PC-9 (cell line): ENCODE data around the gene LHFPL2. TPM values are rescaled to one million over a fixed set of nuclear protein-coding genes. Genes with fewer than 3 reads are reported as not detected.
"Not testable (repeated sequence)": the region's sequence is repeated elsewhere in the genome, so short reads cannot be mapped to it uniquely, and the experiment has no call there.

Experiments used
- BruUV-seq: library from RNA; stranded (reverse); fragments of 400-500 nt; replicated peaks from 2 replicates; lab custom pipeline; 2021; lab: Mats Ljungman, UMichigan
- CTCF ChIA-PET: fragments of 300-600 bp; sonication (Branson Sonifier 250); formaldehyde crosslinking; loops from one replicate; lab custom pipeline; 2022; ENCODE audit warnings: antibody characterized with exemption; lab: Charles Lee
- POLR2A ChIA-PET: fragments of 300-600 bp; sonication (Branson Sonifier 250); formaldehyde crosslinking; loops from one replicate; lab custom pipeline; 2022; ENCODE audit warnings: antibody characterized with exemption; ENCODE audit not compliant: unreplicated experiment; lab: Charles Lee
- DNase-seq, 2 experiments: peaks; one replicate each; pipeline versions ENCODE4 v3.0.0 to v3.0.0-alpha.2; 2015 to 2022; ENCODE audit warnings: mixed read lengths in 1 of 2
- H2AFZ ChIP-seq: fragments of 200-600 bp; sonication (generic); 2 replicates; pipeline ENCODE4 v1.8.1; 2017; ENCODE audit warnings: antibody characterized with exemption
- H3F3A ChIP-seq: fragments of 200-600 bp; sonication (generic); 2 replicates; pipeline ENCODE4 v1.8.1; 2017; ENCODE audit warnings: antibody characterized with exemption, mild to moderate bottlenecking, low read depth; ENCODE audit not compliant: insufficient read depth
- H3K27ac ChIP-seq: fragments of 200-600 bp; sonication (generic); 2 replicates; pipeline ENCODE4 v1.6.1; 2016; ENCODE audit warnings: mixed run types
- H3K27me3 ChIP-seq: fragments of 200-600 bp; sonication (generic); 2 replicates; pipeline ENCODE4 v1.6.1; 2016; ENCODE audit warnings: low read depth, mixed run types; ENCODE audit not compliant: insufficient read depth
- H3K36me3 ChIP-seq: fragments of 200-600 bp; sonication (generic); 2 replicates; pipeline ENCODE4 v1.6.1; 2016; ENCODE audit warnings: low read depth, mixed run types
- H3K4me1 ChIP-seq: fragments of 200-600 bp; sonication (generic); replicated peaks from 2 replicates; pipeline ENCODE4 v1.6.1; 2016; ENCODE audit warnings: mixed run types; ENCODE audit not compliant: insufficient read depth
- H3K4me2 ChIP-seq: fragments of 200-600 bp; sonication (generic); 2 replicates; pipeline ENCODE4 v1.6.1; 2017; ENCODE audit warnings: mixed run types
- H3K4me3 ChIP-seq: fragments of 200-600 bp; sonication (generic); 2 replicates; pipeline ENCODE4 v1.6.1; 2016; ENCODE audit warnings: mixed run types
- H3K79me2 ChIP-seq: fragments of 200-600 bp; sonication (generic); 2 replicates; pipeline ENCODE4 v1.6.1; 2017; ENCODE audit warnings: low read depth, mixed run types
- H3K9me2 ChIP-seq: fragments of 200-600 bp; sonication (generic); 2 replicates; pipeline ENCODE4 v1.8.1; 2017; ENCODE audit warnings: mild to moderate bottlenecking; ENCODE audit not compliant: insufficient read depth
- H3K9me3 ChIP-seq: fragments of 200-600 bp; sonication (generic); 2 replicates; pipeline ENCODE4 v1.8.1; 2016; ENCODE audit warnings: low read depth; ENCODE audit not compliant: insufficient read depth
- H4K20me1 ChIP-seq: fragments of 200-600 bp; sonication (generic); 2 replicates; pipeline ENCODE4 v1.8.1; 2017; ENCODE audit not compliant: insufficient read depth
- EZH2 ChIP-seq: fragments of 200-600 bp; sonication (generic); IDR thresholded peaks from 2 replicates; pipeline ENCODE4 v1.8.0; 2017; ENCODE audit warnings: antibody characterized with exemption, low read depth
- intact Hi-C: fragments of 100-400 bp; cut with micrococcal nuclease; formaldehyde crosslinking; loops from one replicate; pipeline ENCODE4 v1.10.0; 2022; ENCODE audit not compliant: unreplicated experiment
- total RNA-seq: library from RNA; stranded (reverse); gene quantifications from 2 replicates; pipeline ENCODE4 v1.2.3, GENCODE V29; 2021
- TF ChIP-seq, protein P1 (sequence below): fragments of 200-600 bp; sonication (generic); conservative IDR thresholded peaks from 2 replicates; pipeline ENCODE4 v1.6.1; 2017; ENCODE audit warnings: mixed run types, antibody characterized with exemption, mild to moderate bottlenecking, moderate library complexity

Gene LHFPL2
- total RNA-seq, 1 experiment from 2014 or later, result 10.1 TPM

- Histone ChIP-seq H3K36me3 (no peaks in the 10 kb centered on the region), H3K79me2 (no peaks in the 10 kb centered on the region), H3K27me3 (no peaks in the 10 kb centered on the region), H2AFZ (no peak overlapping the region), H3K9me2 (no peaks in the 10 kb centered on the region), H3K4me1 (no peaks in the 10 kb centered on the region), H3K4me2 (no peak overlapping the region), H4K20me1 (no peaks in the 10 kb centered on the region), H3F3A (no peaks in the 10 kb centered on the region), H3K4me3 (no peak overlapping the region), H3K27ac (no peak overlapping the region), H3K9me3 (no peaks in the 10 kb centered on the region)
- ChIA-PET POLR2A (no interaction called here), CTCF (no interaction called here)
- TF ChIP-seq EZH2, result no peak
- TF ChIP-seq, protein P1, sequence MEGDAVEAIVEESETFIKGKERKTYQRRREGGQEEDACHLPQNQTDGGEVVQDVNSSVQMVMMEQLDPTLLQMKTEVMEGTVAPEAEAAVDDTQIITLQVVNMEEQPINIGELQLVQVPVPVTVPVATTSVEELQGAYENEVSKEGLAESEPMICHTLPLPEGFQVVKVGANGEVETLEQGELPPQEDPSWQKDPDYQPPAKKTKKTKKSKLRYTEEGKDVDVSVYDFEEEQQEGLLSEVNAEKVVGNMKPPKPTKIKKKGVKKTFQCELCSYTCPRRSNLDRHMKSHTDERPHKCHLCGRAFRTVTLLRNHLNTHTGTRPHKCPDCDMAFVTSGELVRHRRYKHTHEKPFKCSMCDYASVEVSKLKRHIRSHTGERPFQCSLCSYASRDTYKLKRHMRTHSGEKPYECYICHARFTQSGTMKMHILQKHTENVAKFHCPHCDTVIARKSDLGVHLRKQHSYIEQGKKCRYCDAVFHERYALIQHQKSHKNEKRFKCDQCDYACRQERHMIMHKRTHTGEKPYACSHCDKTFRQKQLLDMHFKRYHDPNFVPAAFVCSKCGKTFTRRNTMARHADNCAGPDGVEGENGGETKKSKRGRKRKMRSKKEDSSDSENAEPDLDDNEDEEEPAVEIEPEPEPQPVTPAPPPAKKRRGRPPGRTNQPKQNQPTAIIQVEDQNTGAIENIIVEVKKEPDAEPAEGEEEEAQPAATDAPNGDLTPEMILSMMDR, result no peak
- intact Hi-C loops, result loop anchor here (10.0 kb wide), 1 partner anchor 194 kb away; no protein-coding TSS in a partner anchor
- no peak for DNase-seq
- BruUV-seq, result no TSS peak
These were observed 41.8 kb upstream of the LHFPL2 start for GRCh38 chr5:78690253-78690972.

DNA sequence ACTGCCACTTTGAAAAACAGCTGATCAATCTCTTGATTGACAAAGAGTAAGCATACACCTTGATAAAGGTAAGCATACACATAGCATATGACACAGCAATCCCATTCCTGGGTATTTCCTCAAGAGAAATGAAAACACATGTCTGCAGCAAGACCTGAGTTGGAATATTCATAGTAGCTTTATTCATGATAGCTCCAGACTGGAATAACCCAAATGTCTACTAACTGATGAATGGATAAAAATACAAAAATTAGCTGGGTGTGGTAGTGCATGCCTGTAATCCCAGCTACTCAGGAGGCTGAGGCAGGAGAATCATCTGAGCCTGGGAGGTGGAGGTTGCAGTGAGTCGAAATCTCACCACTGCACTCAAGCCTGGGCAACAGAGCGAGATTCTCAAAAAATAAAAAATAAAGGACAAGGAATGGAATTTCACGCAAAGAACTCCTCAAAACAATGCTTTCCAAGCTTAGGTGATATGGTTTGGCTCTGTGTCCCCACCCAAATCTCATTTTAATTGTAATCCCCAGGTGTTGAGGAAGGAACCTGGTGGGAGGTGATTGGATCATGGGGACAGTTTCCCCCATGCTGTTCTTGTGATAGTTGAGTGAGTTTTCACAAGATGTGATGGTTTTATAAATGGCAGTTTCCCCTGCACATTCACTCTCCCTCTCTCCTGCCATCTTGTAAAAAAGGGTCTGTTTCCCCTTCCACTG is 41.1 kb upstream of the LHFPL2 start:
- no peaks in the 10 kb centered on the region for H3K27me3 ChIP-seq
- H3K4me3 ChIP-seq, result no peak overlapping the region
- TF ChIP-seq EZH2, result no peak
- TF ChIP-seq, protein P1, result no peak
- H3K36me3 ChIP-seq, result no peaks in the 10 kb centered on the region
- intact Hi-C loops, result loop anchor here (10.0 kb wide), 1 partner anchor 195 kb away; no protein-coding TSS in a partner anchor
- H3K27ac ChIP-seq, result no peak overlapping the region
- H3K9me3 ChIP-seq, result no peaks in the 10 kb centered on the region
- no peaks in the 10 kb centered on the region for H3K4me1 ChIP-seq
- BruUV-seq, result no TSS peak
- H3K9me2 ChIP-seq, result no peaks in the 10 kb centered on the region
- no peaks in the 10 kb centered on the region for H3F3A ChIP-seq
- DNase-seq, result no peak
- no peak overlapping the region for H3K4me2 ChIP-seq
- H2AFZ ChIP-seq, result no peak overlapping the region
- no peaks in the 10 kb centered on the region for H3K79me2 ChIP-seq
- H4K20me1 ChIP-seq, result no peaks in the 10 kb centered on the region
- POLR2A ChIA-PET, result no interaction called here
- CTCF ChIA-PET, result no interaction called here

DNA sequence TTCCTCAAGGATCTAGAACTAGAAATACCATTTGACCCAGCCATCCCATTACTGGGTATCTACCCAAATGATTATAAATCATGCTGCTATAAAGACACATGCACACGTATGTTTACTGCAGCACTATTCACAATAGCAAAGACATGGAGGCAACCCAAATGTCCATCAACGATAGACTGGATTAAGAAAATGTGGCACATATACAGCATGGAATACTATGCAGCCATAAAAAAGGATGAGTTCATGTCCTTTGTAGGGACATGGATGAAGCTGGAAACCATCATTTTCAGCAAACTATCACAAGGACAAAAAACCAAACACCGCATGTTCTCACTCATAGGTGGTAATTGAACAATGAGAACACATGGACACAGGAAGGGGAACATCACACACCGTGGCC is 38.9 kb upstream of the LHFPL2 start:
- CTCF ChIA-PET, result not testable (repeated sequence)

DNA sequence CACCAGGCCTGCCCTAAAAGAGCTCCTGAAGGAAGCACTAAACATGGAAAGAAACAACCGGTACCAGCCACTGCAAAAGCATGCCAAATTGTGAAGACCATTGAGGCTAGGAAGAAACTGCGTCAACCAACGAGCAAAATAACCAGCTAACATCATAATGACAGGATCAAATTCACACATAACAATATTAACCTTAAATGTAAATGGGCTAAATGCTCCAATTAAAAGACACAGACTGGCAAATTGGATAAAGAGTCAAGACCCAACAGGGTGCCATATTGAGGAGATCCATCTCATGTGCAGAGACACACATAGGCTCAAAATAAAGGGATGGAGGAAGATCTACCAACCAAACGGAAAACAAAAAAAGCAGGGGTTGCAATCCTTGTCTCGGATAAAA is 35.3 kb upstream of the LHFPL2 start:
- H3K4me2 ChIP-seq, H3K27me3 ChIP-seq, POLR2A ChIA-PET, H3K36me3 ChIP-seq, H3K9me3 ChIP-seq, BruUV-seq, H3K79me2 ChIP-seq, H3K4me3 ChIP-seq, H3F3A ChIP-seq, DNase-seq, CTCF ChIA-PET, intact Hi-C loops, H4K20me1 ChIP-seq, H3K27ac ChIP-seq, H2AFZ ChIP-seq, H3K9me2 ChIP-seq, H3K4me1 ChIP-seq: not testable (repeated sequence)

More for the DNA sequence above, 38.9 kb upstream of the LHFPL2 start:
- H4K20me1 ChIP-seq, intact Hi-C loops, H3K27ac ChIP-seq, H3K9me2 ChIP-seq, H2AFZ ChIP-seq, DNase-seq, H3K4me3 ChIP-seq, BruUV-seq, H3K4me2 ChIP-seq, POLR2A ChIA-PET, H3K79me2 ChIP-seq, H3K9me3 ChIP-seq, H3K27me3 ChIP-seq, H3F3A ChIP-seq, H3K36me3 ChIP-seq, H3K4me1 ChIP-seq: not testable (repeated sequence)
